Measurements from ENCODE around the gene METTL22.
A peak's percentile ranks its signal among the peaks of the same experiment; 100 is the strongest.

The METTL22 gene

DNA sequence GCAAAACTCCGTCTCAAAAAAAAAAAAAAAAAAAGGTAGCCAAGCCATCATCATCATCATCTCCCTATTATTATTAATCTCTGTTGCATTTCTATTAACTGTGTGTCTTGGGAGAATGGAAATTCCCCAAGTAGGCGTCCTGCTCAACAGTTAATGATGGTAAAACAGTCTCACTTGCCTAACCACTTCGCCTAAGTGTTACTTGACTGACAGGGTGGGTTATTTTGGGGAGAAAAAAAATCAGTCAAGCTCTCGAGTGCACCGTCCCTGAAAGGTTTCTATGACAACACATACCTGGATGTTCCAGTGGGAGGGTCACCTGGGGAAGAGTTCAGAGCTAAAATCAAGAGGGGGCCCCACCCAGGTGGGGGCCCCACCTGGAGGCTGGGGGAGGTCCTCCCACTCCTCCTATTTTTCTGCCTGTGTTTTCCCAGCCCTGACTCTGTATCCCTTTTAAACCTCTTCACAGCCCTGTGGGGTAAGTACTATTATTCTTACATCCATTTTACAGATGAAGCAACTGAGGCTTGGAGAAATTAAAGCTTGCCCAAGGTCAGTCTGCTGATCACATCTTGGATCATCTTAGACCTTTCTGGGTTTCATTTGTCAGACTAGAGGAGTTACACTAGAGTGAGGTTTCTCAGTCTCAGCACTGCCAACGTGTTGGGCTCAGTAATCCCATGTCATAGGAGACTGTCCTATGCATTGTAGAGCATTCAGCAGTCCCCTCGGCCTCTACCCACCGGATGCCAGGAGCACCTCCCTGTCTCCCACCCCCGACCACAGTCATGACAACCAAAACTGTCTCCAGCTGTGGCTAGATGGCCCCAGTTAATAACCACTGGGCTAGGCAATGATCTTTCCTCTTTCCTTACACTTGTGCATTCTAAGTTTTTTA, 41.9 kb downstream of the METTL22 start:
- DNase-seq, result no peak

DNA sequence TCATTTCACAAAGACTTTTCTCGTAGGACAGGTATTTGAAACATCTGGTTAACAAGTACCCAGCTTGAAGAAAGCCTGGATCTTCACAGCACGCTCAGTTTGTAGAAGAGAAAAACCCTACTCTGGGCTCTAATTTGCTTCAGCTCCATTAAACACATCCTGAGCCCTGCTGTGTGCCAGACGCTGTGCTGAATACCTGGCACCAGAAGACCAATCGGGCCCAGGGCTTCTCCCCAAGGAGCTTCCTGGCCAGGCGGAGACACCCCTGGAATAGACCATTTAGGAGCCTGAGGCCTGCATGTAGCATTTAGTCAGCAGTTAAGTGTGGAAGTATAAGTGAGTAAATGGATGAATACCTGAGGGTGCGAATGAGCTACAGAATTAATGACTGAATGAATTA, 44.0 kb downstream of the METTL22 start:
- DNase-seq, result no peak

DNA sequence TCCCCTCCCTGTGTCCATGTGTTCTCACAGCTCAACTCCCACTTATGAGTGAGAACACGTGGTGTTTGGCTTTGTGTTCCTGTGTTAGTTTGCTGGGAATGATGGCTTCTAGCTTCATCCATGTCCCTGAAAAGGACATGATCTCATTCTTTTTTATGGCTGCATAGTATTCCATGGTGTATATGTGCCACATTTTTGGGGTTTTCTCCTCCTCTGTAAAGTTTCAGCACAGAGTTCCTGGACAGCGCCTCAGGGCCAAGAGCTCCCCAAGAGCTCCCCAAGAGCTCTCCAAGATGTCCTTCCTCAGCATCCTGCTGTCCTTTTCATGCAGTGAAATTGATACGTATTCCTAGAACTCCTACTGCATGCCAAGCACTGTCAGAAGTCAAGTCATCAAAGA, 46.0 kb downstream of the METTL22 start:
- no peak for DNase-seq

DNA sequence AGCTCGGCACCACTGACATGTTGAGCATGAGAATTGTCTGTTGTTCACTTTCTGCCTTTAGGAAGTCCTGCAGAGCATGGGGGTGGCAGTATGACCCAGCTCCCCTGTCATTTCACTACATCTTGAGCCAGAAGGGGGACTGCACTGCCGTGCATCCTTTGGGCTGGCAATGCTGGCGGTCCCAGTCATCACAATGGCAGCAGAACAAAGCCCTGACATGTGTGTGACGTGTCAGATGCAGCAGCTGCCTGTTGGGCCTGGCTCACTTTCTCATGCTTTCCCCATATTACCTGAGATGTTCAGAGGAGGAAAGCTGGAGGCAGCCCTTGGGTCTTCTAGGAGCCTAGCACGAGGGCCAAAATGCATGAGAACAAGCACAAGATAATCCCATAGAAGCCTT, 46.6 kb downstream of the METTL22 start:
- no peak for DNase-seq

DNA sequence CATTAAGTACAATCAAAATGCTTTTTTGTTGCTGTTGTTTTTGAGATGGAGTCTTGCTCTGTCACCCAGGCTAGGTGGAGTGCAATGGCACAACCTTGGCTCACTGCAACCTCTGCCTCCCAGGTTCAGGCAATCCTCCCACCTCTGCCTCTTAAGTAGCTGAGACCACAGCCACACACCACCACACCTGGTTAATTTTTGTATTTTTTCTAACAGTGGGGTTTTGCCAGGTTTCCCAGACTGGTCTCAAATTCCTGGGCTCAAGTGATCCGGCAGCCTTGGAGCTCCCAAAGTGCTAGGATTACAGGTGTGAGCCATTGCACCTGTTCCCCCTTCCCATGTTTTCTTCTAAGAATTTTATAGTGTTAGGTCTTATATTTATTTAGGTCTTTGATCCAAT, 48.0 kb downstream of the METTL22 start:
- DNase-seq, result no peak

DNA sequence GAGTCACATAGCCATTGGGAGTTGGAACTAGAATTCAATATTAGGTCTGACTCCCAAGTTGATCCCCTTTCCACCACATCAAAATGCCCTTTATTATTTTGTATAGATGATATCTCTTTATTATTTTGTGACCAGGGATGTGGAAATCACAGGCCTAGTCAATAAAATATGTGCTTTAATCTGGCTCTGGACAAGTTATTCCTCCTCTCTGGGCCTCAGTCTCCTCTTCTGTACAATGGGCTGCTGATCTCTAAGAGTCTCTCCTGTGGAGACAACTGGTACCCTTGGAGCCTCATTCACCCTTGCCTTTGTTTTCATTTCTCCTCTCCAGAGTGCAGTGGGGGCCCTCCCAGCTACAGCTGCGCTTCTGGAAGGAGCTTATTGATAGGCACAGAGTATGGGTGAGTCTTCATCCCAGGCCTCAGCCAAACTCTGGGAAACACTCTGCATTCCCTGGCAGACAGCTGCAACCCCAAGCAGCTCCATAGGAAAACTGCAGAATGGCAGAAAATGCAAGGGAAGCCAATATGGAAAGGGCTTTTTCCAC, 48.6 kb downstream of the METTL22 start:
- DNase-seq, result no peak

DNA sequence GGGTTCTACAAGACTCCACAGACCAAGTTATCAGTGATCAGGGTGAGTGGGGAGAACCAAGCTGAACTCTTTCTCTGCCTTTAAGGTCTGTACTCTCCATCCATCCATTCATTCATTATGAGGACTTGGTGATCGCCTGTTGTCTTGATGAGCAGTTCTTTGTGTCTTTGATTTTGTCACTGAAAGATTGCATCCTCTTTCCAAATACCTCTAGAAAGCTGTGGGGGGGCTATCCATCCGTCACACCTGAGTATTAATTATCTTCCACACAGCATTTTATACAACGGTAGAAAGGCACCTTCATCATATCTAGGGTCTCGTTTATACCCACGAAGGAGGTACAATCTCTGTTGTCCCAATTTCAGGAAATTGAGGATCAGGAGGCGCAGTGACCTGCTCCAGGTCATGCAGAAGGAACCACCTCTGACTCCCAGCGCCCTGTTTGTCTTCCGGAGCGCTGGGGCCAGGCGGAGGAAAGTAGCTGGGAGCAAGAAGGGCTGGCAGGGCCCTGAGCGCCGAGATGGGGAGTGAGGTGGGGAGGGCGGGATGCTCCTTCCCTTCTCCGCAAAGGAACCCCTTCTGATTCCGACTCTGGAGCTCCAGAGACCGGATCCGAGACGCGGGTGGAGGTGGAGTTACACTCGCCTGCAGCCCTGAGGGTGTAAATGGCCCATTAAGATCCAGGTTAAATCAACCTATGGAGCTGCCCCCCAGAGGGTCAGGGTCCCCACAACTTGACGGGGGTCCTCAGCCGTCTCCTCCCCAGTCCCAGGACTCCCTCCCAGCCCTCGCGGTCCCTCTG, 52.3 kb downstream of the METTL22 start:
- DNase-seq, result peak in 1 of 56 donors; percentile 44

DNA sequence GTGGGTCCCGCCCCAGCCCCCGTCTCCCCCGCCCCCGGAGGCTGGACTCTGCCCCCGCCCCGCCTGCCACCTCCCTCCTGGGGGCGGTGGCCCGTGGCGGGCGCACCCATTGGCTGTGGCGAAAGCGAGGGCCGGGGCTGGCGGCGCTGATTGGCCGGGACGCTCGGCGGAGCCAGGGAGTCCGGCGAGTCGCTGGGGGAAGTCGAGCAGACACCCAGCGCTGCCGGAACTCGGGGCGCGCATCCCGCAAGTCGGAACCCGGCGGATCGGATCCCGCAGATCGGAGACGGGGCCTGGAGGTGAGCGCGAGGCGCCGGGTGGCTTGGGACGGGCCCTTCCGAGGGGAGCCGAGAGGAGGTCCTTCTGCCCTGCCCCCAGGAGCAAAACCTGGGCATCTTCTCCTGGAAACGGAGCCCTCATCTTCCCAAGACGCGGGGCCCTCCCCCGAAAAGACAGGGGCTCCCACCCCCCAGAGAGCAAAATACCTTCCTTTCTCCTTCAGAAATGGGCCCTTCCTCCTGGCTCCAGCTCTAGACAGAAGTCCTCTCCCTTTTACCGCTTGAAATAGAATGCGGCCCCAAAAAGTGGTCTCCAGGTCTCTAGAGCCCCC, 53.0 kb downstream of the METTL22 start, which contains the start of gene ABAT:
Gene ABAT, plus strand, starts transcription at position 205 of the 610 bp plus-strand sequence. CDS start 61,123 bp downstream, outside the sequence.
- DNase-seq, result peak; percentile 29 to 95 (median 85)

DNA sequence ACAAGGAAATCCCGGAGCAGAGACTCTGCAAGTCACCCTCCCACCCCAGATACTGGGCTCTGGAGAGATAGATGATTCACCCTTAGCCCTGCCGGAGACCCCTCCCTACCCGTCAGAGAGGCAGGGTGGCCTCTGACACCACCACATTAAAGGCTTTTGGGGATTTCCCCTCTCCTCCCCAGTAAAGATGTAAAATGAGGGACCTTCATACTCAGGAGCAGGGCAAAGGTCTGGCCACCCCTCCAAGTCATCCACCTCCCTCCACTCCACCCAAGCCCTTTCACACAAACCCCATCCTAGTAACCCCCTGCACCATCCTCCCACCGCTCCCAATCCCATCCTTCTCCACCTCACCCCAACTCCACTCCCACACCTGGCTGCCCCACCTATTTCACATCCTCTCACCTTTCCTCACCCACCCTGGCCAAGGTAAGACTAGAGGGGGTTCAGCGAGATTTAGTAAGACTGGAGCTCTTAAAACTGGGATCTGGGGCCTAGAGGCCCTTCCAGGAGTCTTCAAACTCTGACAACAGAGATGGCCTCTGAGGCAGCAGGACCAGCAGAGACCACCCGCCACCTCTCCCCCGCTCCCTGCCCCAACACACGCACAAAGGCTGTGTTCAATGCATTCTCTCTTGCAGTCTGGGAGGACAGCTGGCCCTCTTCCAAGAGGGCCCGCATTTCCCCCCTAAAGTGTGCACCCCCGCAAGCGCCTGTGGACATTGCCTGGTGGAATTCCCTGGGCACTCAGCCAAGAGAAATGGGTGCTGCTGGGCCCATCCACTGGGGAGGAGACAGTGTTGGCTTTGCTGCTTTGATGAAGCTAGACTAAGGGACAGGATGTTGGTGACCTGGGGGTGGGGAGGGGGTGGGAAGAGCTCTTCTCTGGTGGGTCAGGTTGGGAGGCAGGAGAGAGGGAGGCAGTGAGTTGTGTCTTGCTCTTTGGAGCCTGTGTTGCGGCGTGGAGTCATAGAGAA, 54.0 kb downstream of the METTL22 start:
- DNase-seq, result peak in 2 of 56 donors; percentile 3 to 47

DNA sequence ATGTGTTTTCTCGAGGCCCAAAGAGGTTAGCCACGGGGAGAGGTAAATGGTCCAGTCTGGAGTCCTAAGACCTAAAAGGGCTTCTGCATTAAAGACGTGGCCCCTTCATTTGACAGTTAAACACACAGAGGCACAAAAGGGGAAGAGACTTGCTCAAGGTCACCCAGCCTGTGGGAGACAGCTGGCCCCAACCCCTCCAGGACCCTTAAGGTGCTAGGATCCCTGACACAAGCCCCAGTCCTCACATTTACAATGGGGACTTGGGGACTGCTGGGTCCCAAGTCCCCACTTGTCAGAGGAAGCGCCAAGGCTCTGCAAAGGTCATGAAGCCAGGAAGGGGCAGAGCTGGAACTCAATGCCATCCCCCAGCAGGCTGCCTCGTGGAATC, 54.7 kb downstream of the METTL22 start:
- no peak for DNase-seq

DNA sequence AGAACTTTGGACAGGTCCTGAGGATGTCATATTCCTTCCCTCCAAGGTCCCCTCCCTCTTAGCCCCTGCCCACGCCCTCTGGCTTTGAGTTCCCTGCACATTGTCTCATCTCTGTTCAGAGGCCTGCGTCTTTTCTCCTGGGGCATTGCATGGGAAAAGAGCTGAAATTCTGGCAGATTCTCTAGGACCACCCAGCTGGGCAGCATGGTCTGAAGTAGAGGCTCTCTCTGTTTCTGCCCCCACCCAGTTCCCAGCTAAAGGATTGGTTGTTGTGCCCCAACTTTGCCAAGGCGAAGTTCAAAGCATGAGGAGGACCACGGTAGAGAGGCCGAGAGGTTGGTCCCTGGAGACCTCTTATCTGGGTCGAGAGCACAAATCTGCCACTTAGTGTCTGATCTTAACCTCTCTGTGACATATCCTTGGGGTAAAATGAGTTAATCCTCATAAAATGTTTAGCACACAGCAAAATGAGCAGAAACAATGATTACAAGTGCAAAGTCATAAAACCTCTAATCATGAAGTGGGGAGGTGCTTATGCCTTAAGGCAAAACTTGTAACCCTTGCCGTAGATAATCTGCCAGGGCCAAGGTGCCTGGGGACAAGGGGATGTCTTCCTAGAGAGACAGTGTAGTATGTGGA, 55.4 kb downstream of the METTL22 start:
- DNase-seq, result no peak

DNA sequence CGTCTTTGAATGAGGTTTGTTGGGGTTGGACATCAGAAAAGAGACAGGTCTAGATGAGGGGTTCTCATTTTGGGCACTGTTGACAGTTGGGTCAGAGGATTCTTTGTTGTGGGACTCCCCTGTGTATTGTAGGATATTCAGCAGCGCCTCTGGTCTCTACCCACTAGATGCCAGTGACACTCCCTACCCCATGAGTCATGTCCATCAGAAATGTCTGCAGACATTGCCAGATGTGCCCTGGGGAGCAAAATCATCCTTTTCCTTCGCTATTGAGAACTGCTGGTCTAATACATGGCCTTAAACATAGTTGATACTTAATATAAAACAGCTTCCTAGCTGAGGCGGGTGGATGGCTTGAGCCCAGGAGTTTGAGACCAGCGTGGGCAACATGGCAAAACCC, 56.0 kb downstream of the METTL22 start:
- DNase-seq, result no peak

DNA sequence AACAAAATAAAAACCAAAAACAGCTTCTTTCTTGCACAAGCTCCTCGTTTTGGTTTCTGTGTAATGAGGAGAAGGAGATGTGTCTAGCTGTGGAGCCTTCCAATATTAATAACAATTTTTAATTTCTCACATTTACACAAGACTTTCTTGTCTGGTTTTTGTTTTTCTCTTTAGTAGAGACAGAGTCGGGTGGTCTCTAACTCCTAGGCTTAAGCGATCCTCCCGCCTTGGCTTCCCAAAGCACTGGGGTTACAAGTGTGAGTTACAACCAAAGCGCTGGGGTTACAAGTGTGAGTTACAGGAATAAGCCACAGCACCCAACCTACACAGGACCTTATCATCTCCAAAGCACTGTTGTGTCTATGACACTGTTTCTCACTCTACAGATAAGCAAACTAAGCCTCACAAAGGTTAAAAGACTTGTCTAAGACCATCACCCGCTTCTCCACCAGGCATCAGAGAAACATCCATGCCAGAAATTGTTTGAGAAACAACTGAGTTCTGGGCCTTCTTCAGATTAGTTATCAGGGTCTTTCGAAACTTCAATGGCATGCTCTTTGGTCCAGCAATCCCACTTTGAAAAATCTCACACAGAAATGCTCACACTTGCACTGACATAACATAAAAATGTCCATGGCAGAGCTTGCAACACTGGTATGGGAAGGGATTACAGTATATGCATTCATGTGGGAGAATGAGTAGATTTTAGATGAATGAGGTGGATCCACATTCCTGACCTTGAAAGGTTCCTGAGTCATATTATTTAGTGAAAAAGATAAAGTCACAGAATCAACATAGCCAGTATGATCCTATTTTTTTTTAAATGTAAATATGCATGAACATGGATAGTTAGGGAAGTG, 56.8 kb downstream of the METTL22 start:
- DNase-seq, result no peak

DNA sequence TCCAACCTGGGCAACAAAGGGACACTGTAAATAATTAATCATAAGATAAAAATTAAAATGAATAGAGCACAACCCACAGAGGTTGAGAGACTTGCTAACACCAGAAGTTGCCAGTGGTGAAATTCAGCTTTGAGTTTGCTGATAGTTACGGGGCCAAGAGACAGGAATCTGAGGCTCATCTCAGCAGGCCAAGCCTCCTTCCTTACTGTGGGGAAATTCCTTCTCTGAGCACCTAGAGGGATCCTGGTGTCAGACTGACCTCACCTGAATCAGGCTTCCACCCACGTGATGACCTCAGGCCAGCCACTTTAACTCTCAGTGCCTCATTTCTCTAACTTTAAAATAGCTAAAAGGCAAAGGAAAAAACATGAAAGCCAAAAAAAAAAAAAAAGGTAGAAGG, 57.7 kb downstream of the METTL22 start:
- DNase-seq, result no peak

DNA sequence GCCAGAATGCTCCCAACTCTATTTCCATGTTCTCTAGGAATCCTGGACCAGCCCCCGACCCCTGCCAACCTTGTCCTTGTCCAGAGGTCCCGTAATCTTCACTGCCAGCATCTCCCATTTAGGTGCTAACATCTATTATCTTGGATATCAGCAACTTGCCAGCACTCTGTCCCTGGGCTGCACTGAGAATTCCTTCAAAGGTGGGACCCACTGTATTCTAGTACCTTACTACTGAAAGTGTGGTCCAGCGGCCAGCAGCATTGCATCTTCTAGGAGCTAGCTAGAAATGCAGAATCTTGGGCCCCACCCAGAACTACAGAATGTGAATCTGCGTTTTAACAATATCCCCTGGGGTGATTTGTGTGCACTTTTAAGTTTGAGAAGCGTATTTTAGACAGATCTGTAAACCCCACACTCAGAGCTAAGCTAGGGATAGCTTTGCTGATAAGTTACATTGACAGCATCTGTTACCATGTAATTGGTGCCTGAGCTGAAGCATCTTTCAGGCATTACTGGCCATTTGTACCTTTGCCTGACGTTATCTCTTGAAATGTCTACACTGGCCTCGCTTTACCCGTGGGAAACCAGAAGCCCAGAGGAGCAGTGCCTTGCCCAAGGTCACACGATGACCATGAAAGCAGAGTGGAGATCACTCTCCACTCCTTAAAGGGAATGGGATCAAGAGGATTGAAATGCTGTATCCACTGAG, 61.2 kb downstream of the METTL22 start:
- no peak for DNase-seq

DNA sequence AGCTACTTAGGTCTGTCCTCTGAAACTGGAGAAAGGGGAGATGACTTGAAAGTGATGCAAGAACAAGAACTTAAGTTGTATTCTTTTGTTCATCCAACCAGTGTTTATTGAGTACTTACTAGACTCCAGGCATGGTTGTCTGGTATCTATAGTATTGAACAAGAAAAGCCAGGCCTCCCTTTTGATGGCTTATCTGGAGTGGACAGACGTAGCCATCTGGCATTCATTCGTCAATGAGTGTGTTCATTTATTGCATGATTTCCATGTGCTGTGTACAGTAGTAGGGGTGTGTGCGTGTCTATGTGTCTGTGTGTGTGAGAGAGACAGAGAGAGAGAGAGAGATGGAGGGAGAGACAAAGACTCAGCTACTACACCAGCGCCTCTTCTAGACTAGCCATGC, 62.1 kb downstream of the METTL22 start:
- DNase-seq, result no peak

DNA sequence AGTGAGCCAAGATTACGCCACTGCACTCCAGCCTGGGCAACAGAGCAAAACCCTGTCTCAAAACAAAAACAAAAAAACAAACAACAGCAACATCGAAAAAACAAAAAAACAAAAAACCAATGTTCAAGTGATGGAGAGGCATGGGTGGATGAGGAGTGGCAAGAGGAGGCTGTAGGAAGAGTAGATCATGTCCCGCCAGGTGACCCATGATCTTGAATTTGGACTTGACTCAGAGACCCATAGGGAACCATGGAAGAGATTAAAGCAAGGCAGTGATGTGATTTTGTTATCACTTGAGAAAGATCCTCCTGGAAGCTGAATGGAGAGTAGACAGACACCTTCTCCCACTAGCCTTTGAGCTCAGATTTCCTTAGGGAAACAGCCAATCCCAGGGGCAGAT, 64.1 kb downstream of the METTL22 start:
- DNase-seq, result no peak

DNA sequence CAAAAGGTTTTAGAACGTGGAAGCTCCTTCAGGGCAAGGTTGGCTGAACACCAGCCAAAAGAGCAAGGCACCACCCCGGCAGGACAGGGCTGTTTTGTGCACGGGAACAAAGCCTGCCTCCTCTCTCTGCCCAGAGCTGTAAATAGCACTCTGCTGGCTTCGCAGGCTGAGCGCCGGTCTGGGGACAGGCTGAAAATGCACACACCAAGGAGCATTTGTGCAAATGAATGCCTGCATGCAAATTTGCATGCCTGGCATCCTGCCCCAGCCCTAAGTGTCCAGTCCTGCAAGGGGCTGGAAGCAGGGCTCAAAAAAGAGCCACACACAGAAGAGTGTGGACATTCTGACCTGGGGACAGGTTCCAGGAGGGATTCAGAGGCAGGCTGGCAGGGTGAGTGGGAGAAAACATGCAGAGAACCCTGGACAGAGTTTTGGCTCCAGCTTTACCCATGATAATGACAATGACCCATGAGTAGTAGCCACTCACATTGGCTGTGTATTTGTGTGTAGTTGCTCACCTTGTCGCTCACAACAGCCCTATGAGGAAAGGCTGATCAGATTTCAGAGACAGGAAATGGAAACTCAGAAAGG, 64.6 kb downstream of the METTL22 start:
- DNase-seq, result peak in 43 of 56 donors; percentile 3 to 69 (median 32)
